Adrenal gland (tissue), 12 donors: ENCODE results near the gene PRM2. TPM values are rescaled to one million over a fixed set of nuclear protein-coding genes. Genes with fewer than 3 reads are reported as not detected.
A peak's percentile ranks its signal among the peaks of the same experiment; 100 is the strongest.

Experiments used
- DNase-seq, 7 donors: peaks; one replicate each; pipeline ENCODE4 v3.0.0-alpha.2; 2019 to 2020
- H3K27ac ChIP-seq, 5 donors: fragments of 200-600 bp; sonication (generic) in 4 of 5; 1 replicate in 3 of 5; 2 replicates in 2 of 5; pipeline versions ENCODE4 v1.5.1 to v1.8.0; 2016 to 2020; ENCODE audit warnings: mild to moderate bottlenecking in 1 of 5
- H3K27me3 ChIP-seq: fragments of 200-600 bp; 2 replicates; pipeline ENCODE4 v1.8.0; 2021
- H3K36me3 ChIP-seq, 2 donors: fragments of 200-600 bp; replicated peaks in 1 of 2; 1 replicate in 1 of 2; 2 replicates in 1 of 2; pipeline versions ENCODE4 v1.5.1 to v1.8.0; 2018 to 2022
- H3K4me1 ChIP-seq, 2 donors: fragments of 200-600 bp; replicated peaks in 1 of 2; 1 replicate in 1 of 2; 2 replicates in 1 of 2; pipeline versions ENCODE4 v1.5.1 to v1.8.0; 2018 to 2021
- H3K4me3 ChIP-seq, 4 donors: fragments of 200-600 bp; sonication (generic) in 3 of 4; one replicate each; pipeline ENCODE4 v1.5.1; 2016 to 2018
- H3K9me3 ChIP-seq, 3 donors: fragments of 200-600 bp; sonication (generic) in 1 of 3; replicated peaks in 1 of 3; 1 replicate in 2 of 3; 2 replicates in 1 of 3; pipeline versions ENCODE4 v1.5.1 to v1.8.0; 2016 to 2021
- CTCF ChIP-seq, 6 experiments: fragments of 450-650 bp in 4 of 6; fragments of 200-600 bp in 2 of 6; sonication (generic) in 1 of 6; IDR thresholded peaks; 1 replicate in 5 of 6; 2 replicates in 1 of 6; pipeline versions ENCODE4 v1.5.1 to v1.8.0; 2016 to 2021; ENCODE audit warnings: antibody characterized with exemption in 6 of 6, mild to moderate bottlenecking in 2 of 6, moderate library complexity in 1 of 6
- POLR2A ChIP-seq, 2 donors: fragments of 450-650 bp; IDR thresholded peaks; one replicate each; pipeline ENCODE4 v1.6.1; 2017; ENCODE audit warnings: antibody characterized with exemption in 2 of 2, mild to moderate bottlenecking in 2 of 2, moderate library complexity in 1 of 2
- WGBS, 4 donors: extraction: QIAGEN DNeasy Blood & Tissue Kit in 2 of 4; methylation state at CpG; one replicate each; pipeline versions ENCODE4 v1.1.5 to v1.1.7; 2013 to 2017; 5-methylcytosine and 5-hydroxymethylcytosine counted together
- intact Hi-C, 2 donors: fragments of 100-400 bp; cut with DNase I; formaldehyde crosslinking; loops; one replicate each; pipeline versions ENCODE4 v1.14.1 to v1.15.0; 2022 to 2023
- polyA plus RNA-seq, 3 donors: library from polyadenylated mRNA; stranded (reverse); fragments of 200-250 nt in 2 of 3; fragments of 350-450 nt in 1 of 3; fragmentation: Illumina TruSeq in 1 of 3; extraction: RNeasy Lipid Tissue Mini Kit (QIAGEN cat#74804) in 1 of 3; gene quantifications; one replicate each; pipeline ENCODE4 v1.2.3, GENCODE V29; 2013 to 2014
- total RNA-seq, 9 donors: library from RNA; depleted of rRNA in 4 of 9; stranded (reverse); fragments of >200 nt in 4 of 9; fragments of 120-200 nt in 1 of 9; fragmentation: NEBNext Ultra II Directional in 1 of 9; extraction: Animal tissue kit (Norgen Biotek cat#: 25700) in 1 of 9; gene quantifications; one replicate each; pipeline versions ENCODE4 v1.1.0 to v1.2.4, GENCODE V29; 2013 to 2023
- donor health status: healthy with polysubstance abuse.
- donor health status: Bipolar disorder and iron deficiency.
- donor health status: DM: yes; HTN: yes; CAD: no.
- donor health status: DM: no; HTN: no; CAD: no.
- donor health status: DM: no; HTN: no; CAD: no.
- donor health status: DM: yes; HTN: yes; CAD: no.

PRM2 gene
- total and polyA plus RNA-seq, 12 donors: not detected

DNA sequence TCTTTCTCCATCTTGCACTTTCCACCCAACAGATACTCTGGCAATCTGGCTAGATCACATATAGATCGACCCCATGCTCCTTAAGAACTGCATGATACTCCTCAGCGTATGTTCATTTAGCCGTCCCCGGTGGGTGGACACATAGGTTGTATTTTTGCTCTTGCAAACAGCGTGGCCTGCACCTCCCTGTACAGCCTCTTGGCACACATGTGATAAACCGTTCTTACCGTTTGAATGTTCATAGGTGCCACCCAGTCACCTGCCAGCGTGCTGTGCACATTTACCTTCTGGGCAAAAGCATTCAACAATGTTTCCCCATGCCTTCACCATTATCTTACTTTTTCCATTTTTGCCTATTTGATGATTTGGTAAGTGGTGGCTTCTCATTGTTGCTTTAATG is 13.4 kb downstream of the PRM2 start:
- Histone ChIP-seq H3K27ac (no peak overlapping the region), H3K27me3 (no peaks in the 10 kb centered on the region), H3K4me1 (peaks cover 0 to 18% of the 10 kb centered on the region in 2 donors), H3K36me3 (no peaks in the 10 kb centered on the region), H3K9me3 (no peaks in the 10 kb centered on the region), H3K4me3 (no peak overlapping the region)
- intact Hi-C loops: no loop called here
- WGBS, 4 donors: 88 to 92% (median 91%) methylated on average over 8 of the region's 8 CpGs
- TF ChIP-seq POLR2A (IDR thresholded peaks at IDR 0.05) (no peak), CTCF (IDR thresholded peaks at IDR 0.05) (no peak)
- DNase-seq: no peak

DNA sequence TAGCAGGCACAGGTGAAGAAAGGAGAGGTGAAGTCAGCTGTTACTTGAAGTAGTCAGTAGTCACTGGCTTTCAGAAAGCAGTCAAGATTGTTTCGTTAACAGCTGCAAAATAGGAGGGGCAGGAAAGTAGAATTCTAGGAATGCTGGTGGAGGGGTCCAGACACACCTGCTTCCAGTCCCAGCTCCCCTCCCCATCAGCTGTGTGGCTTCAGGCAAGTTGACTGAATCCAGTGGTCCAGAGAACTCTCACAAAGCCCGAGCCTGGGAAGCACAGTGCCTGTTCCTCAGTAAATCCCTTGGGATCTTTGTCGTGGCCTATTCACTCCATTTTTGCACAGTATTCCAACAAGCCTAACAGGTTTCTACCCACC is 15.7 kb downstream of the PRM2 start:
- Histone ChIP-seq H3K36me3 (no peaks in the 10 kb centered on the region), H3K27me3 (no peaks in the 10 kb centered on the region), H3K4me3 (no peak overlapping the region), H3K9me3 (no peaks in the 10 kb centered on the region), H3K27ac (no peak overlapping the region), H3K4me1 (peaks cover 0 to 26% of the 10 kb centered on the region in 2 donors)
- DNase-seq: no peak
- TF ChIP-seq CTCF (IDR thresholded peaks at IDR 0.05) (no peak), POLR2A (IDR thresholded peaks at IDR 0.05) (no peak)
- WGBS, 4 donors: 78 to 90% (median 88%) methylated on average over 3 of the region's 3 CpGs
- intact Hi-C loops: no loop called here

- intact Hi-C loops: loop anchor here (5.0 to 10.0 kb wide), 3 partner anchors 95 to 293 kb away; no protein-coding TSS in a partner anchor
- WGBS, 4 donors: 80 to 91% (median 84%) methylated on average over 10 to 12 of the region's 12 CpGs
- no peaks in the 10 kb centered on the region for H3K36me3 ChIP-seq
- no peak overlapping the region for H3K27ac ChIP-seq
- H3K9me3 ChIP-seq: no peaks in the 10 kb centered on the region
- no peak for TF ChIP-seq CTCF (IDR thresholded peaks at IDR 0.05)
- no peak for TF ChIP-seq POLR2A (IDR thresholded peaks at IDR 0.05)
- peaks cover 0 to 32% of the 10 kb centered on the region in 2 donors for H3K4me1 ChIP-seq
- H3K4me3 ChIP-seq: no peak overlapping the region
- no peaks in the 10 kb centered on the region for H3K27me3 ChIP-seq
- DNase-seq: peak; percentile 38 to 73 (median 46)
Measured at GRCh38 chr16:11259655-11260595, 16.4 kb downstream of the PRM2 start.

GRCh38 chr16:11258553-11259492 is 17.5 kb downstream of the PRM2 start:
- no peaks in the 10 kb centered on the region for H3K27me3 ChIP-seq
- peaks cover 0 to 38% of the 10 kb centered on the region in 2 donors for H3K4me1 ChIP-seq
- no peak overlapping the region for H3K4me3 ChIP-seq
- intact Hi-C loops: loop anchor here (5.0 to 10.0 kb wide), 3 partner anchors 96 to 292 kb away; no protein-coding TSS in a partner anchor
- no peaks in the 10 kb centered on the region for H3K36me3 ChIP-seq
- no peak for TF ChIP-seq POLR2A (IDR thresholded peaks at IDR 0.05)
- no peak for TF ChIP-seq CTCF (IDR thresholded peaks at IDR 0.05)
- H3K9me3 ChIP-seq: no peaks in the 10 kb centered on the region
- H3K27ac ChIP-seq: peak overlapping the region in 1 of 5 donors; percentile 30
- DNase-seq: peak; percentile 53 to 84 (median 67)
- WGBS, 4 donors: 46 to 61% (median 47%) methylated on average over 12 to 15 of the region's 15 CpGs
